IMR-90 (cell line): ENCODE data around the gene NTPCR.

ENCODE experiments used
- BHLHE40 ChIP-seq: fragments of 150-350 bp; IDR thresholded peaks from 2 replicates; pipeline ENCODE4 v1.6.1; 2016; ENCODE audit warnings: mild to moderate bottlenecking, low read depth, low read length
- CEBPB ChIP-seq: IDR thresholded peaks from 2 replicates; pipeline ENCODE4 v1.6.1; 2012; ENCODE audit warnings: low read depth, low read length, improper control_type of control experiment
- CHD1 ChIP-seq: IDR thresholded peaks from 2 replicates; pipeline ENCODE4 v1.6.1; 2012; ENCODE audit warnings: low read depth, low read length, improper control_type of control experiment
- CTCF ChIP-seq: conservative IDR thresholded peaks from 2 replicates; pipeline ENCODE4 v1.5.1; 2012; ENCODE audit warnings: mild to moderate bottlenecking, low read depth, low read length, improper control_type of control experiment
- ELK1 ChIP-seq: fragments of 150-350 bp; IDR thresholded peaks from 2 replicates; pipeline ENCODE4 v1.6.1; 2016; ENCODE audit warnings: low read depth, mild to moderate bottlenecking, low read length, moderate library complexity, borderline replicate concordance
- FOS ChIP-seq: fragments of 150-350 bp; IDR thresholded peaks from 2 replicates; pipeline ENCODE4 v1.6.1; 2016; ENCODE audit warnings: low read depth, low read length
- MAZ ChIP-seq: IDR thresholded peaks from 2 replicates; pipeline ENCODE4 v1.6.1; 2012; ENCODE audit warnings: low read depth, mild to moderate bottlenecking, low read length, improper control_type of control experiment, moderate library complexity, borderline replicate concordance
- MXI1 ChIP-seq: IDR thresholded peaks from 2 replicates; pipeline ENCODE4 v1.6.1; 2012; ENCODE audit warnings: low read depth, mild to moderate bottlenecking, low read length, moderate library complexity, borderline replicate concordance
- POLR2A ChIP-seq: IDR thresholded peaks from 2 replicates; pipeline ENCODE4 v1.6.1; 2012; ENCODE audit warnings: mild to moderate bottlenecking, low read depth, low read length
- RAD21 ChIP-seq: IDR thresholded peaks from 2 replicates; pipeline ENCODE4 v1.6.1; 2012; ENCODE audit warnings: low read length, improper control_type of control experiment
- RCOR1 ChIP-seq: IDR thresholded peaks from 2 replicates; pipeline ENCODE4 v1.6.1; 2012; ENCODE audit warnings: mild to moderate bottlenecking, low read length, improper control_type of control experiment; ENCODE audit not compliant: insufficient replicate concordance
- RFX5 ChIP-seq: IDR thresholded peaks from 2 replicates; pipeline ENCODE4 v1.8.0; 2012; ENCODE audit warnings: low read depth, mild to moderate bottlenecking, low read length, moderate library complexity
- SMC3 ChIP-seq: fragments of 150-350 bp; IDR thresholded peaks from 2 replicates; pipeline ENCODE4 v1.6.1; 2016; ENCODE audit warnings: low read depth, mild to moderate bottlenecking, antibody characterized with exemption, low read length, moderate library complexity
- TF ChIP-seq, protein P1 (sequence below): fragments of 150-350 bp; IDR thresholded peaks from 2 replicates; pipeline ENCODE4 v1.6.1; 2017; ENCODE audit warnings: mild to moderate bottlenecking, antibody characterized with exemption, low read length, low read depth

GRCh38 chr1:232986527-232986922, 36.1 kb downstream of the NTPCR start:
- TF ChIP-seq CTCF (no peak), CHD1 (no peak), BHLHE40 (no peak), ELK1 (no peak), MXI1 (no peak), CEBPB (no peak), RCOR1 (no peak), FOS (no peak), MAZ (no peak), RFX5 (no peak), SMC3 (no peak), POLR2A (no peak), RAD21 (no peak)
- TF ChIP-seq, protein P1, sequence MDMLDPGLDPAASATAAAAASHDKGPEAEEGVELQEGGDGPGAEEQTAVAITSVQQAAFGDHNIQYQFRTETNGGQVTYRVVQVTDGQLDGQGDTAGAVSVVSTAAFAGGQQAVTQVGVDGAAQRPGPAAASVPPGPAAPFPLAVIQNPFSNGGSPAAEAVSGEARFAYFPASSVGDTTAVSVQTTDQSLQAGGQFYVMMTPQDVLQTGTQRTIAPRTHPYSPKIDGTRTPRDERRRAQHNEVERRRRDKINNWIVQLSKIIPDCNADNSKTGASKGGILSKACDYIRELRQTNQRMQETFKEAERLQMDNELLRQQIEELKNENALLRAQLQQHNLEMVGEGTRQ, result no peak
